WERI-Rb-1 (cell line): ENCODE results near the gene MLYCD.
"Not testable (repeated sequence)": the region's sequence is repeated elsewhere in the genome, so short reads cannot be mapped to it uniquely, and the experiment has no call there.

Experiments used
- DNase-seq: peaks from one replicate; pipeline ENCODE4 v3.0.0-alpha.2; 2020
- H3K27ac ChIP-seq: fragments of 250-450 bp; sonication (Bioruptor Pico); 2 replicates; pipeline ENCODE4 v1.5.1; 2020; ENCODE audit warnings: mild to moderate bottlenecking, moderate library complexity
- H3K27me3 ChIP-seq: fragments of 250-450 bp; sonication (Bioruptor Pico); 2 replicates; pipeline ENCODE4 v1.5.1; 2021; ENCODE audit warnings: mild to moderate bottlenecking, low read depth, moderate library complexity; ENCODE audit not compliant: insufficient read depth, severe bottlenecking
- H3K36me3 ChIP-seq: fragments of 250-450 bp; sonication (Bioruptor Pico); 2 replicates; pipeline ENCODE4 v1.5.1; 2020; ENCODE audit warnings: mild to moderate bottlenecking, moderate library complexity
- H3K4me3 ChIP-seq: 2 replicates; pipeline ENCODE4 v1.5.1; 2011; ENCODE audit warnings: low read depth, mild to moderate bottlenecking, control low read depth, low read length
- H3K9me3 ChIP-seq: fragments of 250-450 bp; sonication (Bioruptor Pico); 2 replicates; pipeline ENCODE4 v1.5.1; 2021; ENCODE audit warnings: mild to moderate bottlenecking, moderate library complexity; ENCODE audit not compliant: severe bottlenecking
- CTCF ChIP-seq: IDR thresholded peaks from 2 replicates; pipeline ENCODE4 v1.5.1; 2011; ENCODE audit warnings: low read depth, mild to moderate bottlenecking, control low read depth, inconsistent platforms, low read length

Gene MLYCD

GRCh38 chr16:83946154-83946780 is 47.4 kb downstream of the MLYCD start:
- no peak overlapping the region for H3K4me3 ChIP-seq
- no peak for TF ChIP-seq CTCF
- H3K27me3 ChIP-seq: no peaks in the 10 kb centered on the region
- DNase-seq: no peak
- no peaks in the 10 kb centered on the region for H3K9me3 ChIP-seq
- no peaks in the 10 kb centered on the region for H3K36me3 ChIP-seq
- no peak overlapping the region for H3K27ac ChIP-seq

- no peak overlapping the region for H3K27ac ChIP-seq
- H3K9me3 ChIP-seq: no peaks in the 10 kb centered on the region
- no peak for TF ChIP-seq CTCF
- no peak for DNase-seq
- H3K27me3 ChIP-seq: no peaks in the 10 kb centered on the region
- no peaks in the 10 kb centered on the region for H3K36me3 ChIP-seq
- no peak overlapping the region for H3K4me3 ChIP-seq
Observed at GRCh38 chr16:83946781-83947566, 48.1 kb downstream of the MLYCD start.

GRCh38 chr16:83947642-83948234 is 48.8 kb downstream of the MLYCD start:
- H3K27ac ChIP-seq: no peak overlapping the region
- H3K9me3 ChIP-seq: no peaks in the 10 kb centered on the region
- TF ChIP-seq CTCF: no peak
- no peak overlapping the region for H3K4me3 ChIP-seq
- no peaks in the 10 kb centered on the region for H3K27me3 ChIP-seq
- no peaks in the 10 kb centered on the region for H3K36me3 ChIP-seq
- no peak for DNase-seq

- Histone ChIP-seq H3K27me3 (no peaks in the 10 kb centered on the region), H3K36me3 (no peaks in the 10 kb centered on the region), H3K4me3 (no peak overlapping the region), H3K27ac (no peak overlapping the region), H3K9me3 (no peaks in the 10 kb centered on the region)
- DNase-seq: no peak
- TF ChIP-seq CTCF: no peak
Observed at GRCh38 chr16:83948914-83949723, 50.2 kb downstream of the MLYCD start.

GRCh38 chr16:83949724-83950001 is 50.7 kb downstream of the MLYCD start:
- Histone ChIP-seq H3K36me3 (no peaks in the 10 kb centered on the region), H3K27ac (no peak overlapping the region), H3K4me3 (no peak overlapping the region), H3K9me3 (no peaks in the 10 kb centered on the region), H3K27me3 (no peaks in the 10 kb centered on the region)
- no peak for TF ChIP-seq CTCF
- no peak for DNase-seq

- not testable (repeated sequence) for H3K36me3 ChIP-seq, H3K27ac ChIP-seq, H3K4me3 ChIP-seq, H3K9me3 ChIP-seq, DNase-seq, H3K27me3 ChIP-seq
Observed at GRCh38 chr16:83950862-83951399, 52.0 kb downstream of the MLYCD start.
